HT1080 (cell line): Measurements from ENCODE around the gene KRT77. TPM values are rescaled to one million over a fixed set of nuclear protein-coding genes. Genes with fewer than 3 reads are reported as not detected.

ENCODE experiments used
- DNase-seq: peaks from one replicate; pipeline ENCODE4 v3.0.0-alpha.2; 2015; ENCODE audit warnings: low read depth
- total RNA-seq: library from RNA; depleted of rRNA; stranded (reverse); fragments of >200 nt; shearing (Covaris generic); gene quantifications from 2 replicates; pipeline ENCODE4 v1.2.3, GENCODE V29; 2014

KRT77 gene
- total RNA-seq, 1 experiment from 2014 or later: not detected

- DNase-seq: no peak
These were observed 11.1 kb downstream of the KRT77 start for GRCh38 chr12:52692254-52692653.

GRCh38 chr12:52691841-52692150 lies 11.5 kb downstream of the KRT77 start:
- no peak for DNase-seq

GRCh38 chr12:52691076-52691840 lies 12.1 kb downstream of the KRT77 start:
- no peak for DNase-seq

GRCh38 chr12:52690351-52691075 lies 12.8 kb downstream of the KRT77 start:
- no peak for DNase-seq

GRCh38 chr12:52689936-52690335 lies 13.4 kb downstream of the KRT77 start:
- no peak for DNase-seq

DNA sequence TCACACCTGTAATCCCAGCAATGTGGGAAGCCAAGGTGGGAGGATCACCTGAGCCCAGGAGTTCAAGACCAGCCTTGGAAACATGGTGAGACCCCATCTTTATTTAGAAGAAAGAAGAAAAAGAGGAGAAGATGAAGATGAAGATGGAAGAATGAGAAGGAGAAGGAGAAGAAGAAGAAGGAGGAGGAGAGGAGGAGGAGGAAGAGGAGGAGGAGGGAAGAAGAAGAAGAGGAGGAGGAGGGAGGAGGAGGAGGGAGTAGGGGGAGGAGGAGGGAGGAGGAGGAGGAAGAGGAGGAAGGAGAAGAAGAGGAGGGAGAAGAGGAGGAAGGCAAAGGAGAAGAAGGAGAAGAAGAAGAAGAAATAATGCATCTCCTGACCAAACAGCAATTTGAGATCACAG lies 14.1 kb downstream of the KRT77 start:
- no peak for DNase-seq

DNA sequence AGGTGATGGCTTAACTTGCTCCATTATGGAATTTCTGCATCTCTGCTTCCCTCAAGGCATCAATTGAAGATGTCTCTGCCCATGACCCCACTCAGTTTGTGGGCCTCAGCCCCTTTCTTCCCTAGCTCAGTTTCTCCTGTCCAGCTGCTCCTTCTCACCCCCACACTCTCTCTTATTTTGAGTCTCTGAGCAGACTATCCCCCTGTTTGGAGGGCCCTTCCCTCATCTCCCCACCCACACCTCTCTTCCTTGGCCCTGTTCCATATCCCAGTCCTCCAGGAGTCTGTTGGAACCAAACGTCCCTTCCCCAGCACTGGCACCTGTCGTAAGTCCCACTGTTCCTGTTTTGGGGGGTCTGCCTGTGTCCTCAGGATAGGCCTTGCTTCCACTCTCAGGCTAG lies 14.8 kb downstream of the KRT77 start:
- no peak for DNase-seq

DNA sequence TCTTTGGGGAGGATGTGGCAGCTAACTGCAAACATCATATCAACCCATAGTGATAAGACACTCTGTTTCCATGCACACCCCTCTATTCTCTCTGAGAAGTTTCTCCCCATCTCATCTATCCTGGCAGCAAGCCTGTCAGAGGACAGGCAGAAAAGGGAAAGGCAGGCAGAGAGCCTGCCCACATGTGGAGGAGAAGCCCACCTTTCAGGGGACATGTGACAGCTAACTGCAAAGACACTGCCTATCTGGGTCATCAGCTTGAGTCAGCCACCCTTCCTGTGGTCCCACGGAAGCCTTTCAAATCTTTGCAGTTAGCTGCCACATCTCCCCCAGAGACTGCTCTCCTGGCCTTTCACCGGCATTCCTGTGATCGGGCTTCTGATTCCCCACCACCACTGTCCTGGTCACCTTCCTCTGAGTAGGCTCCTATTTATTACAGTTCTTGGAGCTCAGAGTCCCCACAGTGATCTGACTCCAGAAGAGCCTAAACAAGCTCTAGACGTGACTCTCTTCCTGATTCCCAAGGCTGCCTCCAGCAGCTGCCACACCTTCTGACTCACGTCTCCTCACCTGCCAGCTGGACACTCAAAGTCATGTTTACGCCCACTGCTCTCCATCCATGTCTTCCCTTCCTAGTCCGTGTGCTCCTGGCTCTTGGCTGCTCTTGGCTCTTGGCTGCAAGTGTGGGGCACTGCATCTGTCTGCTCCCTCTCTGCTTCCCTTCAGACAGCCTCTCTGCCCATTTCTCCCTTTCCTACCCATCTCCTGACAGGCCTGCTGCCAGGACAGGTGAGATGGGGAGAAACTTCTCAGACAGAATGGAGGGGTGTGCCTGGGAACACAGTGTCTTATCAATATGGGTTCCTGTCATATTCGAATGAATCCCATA lies 15.6 kb downstream of the KRT77 start:
- DNase-seq: no peak

DNA sequence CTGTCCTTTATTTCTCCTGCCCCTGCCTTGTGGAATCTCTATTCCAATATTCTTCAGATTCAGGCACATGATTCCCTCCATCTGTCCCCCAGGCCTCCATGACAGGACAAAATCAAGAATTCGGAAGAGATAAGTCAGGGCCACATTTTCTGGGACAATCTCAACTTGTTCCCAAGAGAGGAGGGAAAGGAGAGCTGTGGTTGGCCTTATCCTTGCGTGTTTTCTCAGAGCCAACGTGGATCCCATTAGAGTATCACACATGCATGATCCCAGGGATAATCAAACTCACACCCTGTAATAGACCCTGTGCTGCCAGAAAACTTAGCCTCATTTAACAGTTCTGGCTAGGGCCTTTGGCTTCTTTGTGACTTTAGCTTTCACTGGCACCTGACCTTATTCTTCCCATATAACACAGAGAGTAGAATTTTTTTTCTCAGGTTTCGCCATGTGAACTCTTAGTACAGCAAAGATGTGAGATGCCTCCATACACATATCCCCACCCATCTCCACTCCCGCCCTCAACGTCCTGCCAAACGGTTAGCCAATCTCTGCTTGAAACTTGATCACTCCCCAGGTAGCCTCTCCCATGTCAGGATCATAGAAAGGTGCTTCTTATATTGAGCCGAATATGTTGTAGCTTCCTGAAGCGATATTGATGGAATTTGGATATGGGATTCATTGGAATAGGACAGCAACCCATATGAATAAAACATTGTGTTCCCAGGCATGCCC lies 16.4 kb downstream of the KRT77 start:
- DNase-seq: no peak

DNA sequence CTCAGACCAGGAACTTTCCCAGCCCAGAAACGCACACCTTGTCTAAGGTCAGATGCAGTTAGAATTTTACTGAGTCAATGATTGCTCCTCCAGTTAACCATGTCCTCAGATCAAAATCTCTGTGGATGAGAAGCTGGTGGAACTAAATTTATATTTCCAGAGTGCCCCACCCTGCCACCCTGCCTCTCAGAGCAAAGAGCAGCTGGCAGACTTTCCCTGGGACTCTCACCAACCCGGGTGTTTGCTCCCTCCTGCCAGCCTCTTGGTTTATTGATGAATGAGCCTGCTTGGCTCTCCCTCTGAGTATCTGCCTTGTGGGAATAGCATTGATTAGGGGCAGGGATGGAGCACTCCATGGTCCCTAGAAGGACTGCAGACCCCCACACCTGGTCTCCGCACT lies 17.3 kb downstream of the KRT77 start:
- DNase-seq: no peak

DNA sequence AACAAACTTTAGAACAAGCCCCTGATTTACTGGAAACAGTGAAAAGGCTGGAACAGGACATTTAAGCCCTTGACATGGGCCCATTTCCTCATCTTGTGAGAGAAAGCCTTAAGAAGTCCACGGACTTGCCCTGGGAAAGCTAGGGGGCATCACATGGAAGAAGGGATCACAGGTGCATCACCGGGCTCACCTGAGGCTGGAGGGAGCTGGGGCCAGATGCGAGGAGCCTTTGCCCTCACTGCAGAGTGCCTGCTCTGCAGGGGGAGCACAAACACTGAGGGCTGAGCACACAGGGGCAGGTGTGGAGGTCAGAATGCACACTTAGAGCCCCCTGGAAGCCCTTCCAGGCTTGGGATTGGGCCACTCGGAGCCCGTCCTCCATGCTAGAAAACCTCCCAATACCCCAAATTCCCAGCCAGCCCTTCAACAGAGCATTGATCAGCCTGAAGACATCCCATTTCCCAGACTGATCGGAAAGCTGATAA lies 17.9 kb downstream of the KRT77 start:
- DNase-seq: no peak

DNA sequence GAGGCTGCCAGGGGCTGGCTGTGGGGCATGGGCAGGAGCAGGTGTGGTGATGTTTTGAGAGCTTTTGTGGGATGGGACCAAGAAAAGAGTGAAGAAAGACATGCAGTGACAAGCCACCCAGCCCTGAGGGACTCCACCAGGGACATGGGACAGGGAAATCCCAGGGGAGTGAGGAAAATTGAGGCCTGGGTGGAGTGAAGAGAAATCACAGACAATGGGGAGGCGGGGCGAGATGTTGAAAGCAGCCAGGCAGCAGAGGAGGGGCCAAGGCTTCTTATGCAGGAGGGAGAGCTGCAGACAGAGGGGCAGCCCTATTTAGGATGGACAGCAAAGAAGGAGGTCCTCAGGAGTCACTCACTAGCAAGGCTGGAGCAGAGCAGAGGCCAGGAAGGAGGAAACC lies 18.9 kb downstream of the KRT77 start:
- no peak for DNase-seq

- no peak for DNase-seq
These were observed 19.6 kb downstream of the KRT77 start for GRCh38 chr12:52683575-52684300.

DNA sequence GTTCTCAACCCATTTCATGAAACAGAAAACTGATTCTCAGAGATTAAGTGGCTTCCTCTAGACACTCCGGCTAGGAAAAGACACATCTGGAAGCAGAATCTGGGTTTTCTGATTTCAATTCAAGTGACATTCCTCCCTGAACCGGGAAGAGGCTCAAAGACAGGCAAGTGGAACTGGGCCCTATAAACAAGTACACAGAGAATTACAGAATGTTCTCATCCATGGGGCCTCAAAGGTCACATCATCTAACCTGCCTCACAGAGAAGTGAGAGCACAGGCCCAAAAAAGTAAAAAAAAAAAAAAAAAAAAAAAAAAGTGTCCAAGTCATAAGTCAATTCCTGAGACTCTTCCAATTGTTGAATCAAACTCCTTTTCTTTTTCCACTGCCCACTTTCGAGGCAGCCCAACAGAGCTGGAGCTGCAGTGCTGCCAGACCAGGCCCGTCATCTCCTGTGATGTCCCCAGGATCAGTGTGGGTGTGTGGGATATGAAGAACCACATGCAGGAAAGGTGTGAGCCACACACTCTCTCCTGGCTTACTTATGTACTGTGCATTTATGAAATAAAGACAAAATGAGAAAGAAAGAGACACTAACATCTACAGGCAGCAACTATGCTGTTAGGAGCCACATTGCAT lies 20.3 kb downstream of the KRT77 start:
- no peak for DNase-seq

DNA sequence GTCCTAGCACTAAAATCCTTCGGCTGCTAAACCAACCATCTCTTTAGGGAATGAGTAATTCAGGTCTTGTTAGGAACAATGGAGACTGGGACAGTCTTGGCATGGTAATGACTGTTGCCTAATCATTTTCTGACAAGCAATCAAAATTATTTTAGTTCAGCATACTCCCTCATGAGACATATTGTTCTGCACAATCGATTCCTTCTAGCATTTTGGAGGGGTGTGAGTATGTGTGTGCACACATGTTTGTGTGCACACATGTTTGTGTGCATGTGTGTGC lies 21.0 kb downstream of the KRT77 start:
- no peak for DNase-seq

DNA sequence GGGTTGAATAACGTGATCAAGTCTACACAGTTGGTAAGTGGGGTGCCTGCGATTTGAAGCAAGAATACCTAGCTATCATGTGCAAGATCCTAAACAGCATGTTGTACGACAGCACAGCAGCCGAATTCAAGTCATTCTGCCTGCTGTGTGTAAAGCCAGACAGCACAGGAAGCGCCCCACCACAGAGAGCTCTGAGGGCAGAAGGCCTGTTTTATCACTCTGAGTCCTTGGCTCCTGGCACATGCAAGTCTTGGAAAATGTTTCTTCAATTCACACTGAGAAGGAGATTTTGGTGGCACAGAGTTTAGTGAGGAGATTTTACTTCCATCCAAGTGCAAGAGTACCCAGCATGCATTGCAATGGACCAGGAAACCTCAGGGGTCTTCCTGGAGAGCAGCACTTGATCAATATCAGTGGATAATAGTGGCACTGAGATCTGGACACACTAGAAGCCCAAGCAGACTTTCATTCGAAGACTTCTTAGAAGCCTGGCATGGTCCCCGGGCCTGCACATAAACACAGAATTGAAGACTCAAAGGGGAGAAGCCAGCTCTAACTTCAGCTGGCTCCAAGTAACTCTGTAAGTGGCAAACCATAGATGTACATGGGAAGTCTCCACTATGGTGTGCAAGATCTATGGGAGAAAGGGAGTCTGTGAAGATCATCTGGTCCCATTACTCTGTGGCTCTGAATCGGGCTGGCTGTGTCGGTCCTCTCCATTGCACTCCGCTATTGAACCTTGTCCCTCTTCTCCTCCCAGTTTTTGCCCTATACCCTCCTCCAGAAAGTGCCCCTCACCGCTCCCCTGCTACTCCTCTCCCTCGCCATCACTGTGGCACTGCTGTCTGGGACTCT lies 21.6 kb downstream of the KRT77 start:
- no peak for DNase-seq

- no peak for DNase-seq
These were observed 23.0 kb downstream of the KRT77 start, which contains the start of gene KRT1 for GRCh38 chr12:52680363-52680762. Gene KRT1, minus strand, starts transcription at chr12:52680407. Its CDS starts 59 bp downstream, at chr12:52680348.

- DNase-seq: no peak
These were observed 23.4 kb downstream of the KRT77 start for GRCh38 chr12:52679875-52680274.

DNA sequence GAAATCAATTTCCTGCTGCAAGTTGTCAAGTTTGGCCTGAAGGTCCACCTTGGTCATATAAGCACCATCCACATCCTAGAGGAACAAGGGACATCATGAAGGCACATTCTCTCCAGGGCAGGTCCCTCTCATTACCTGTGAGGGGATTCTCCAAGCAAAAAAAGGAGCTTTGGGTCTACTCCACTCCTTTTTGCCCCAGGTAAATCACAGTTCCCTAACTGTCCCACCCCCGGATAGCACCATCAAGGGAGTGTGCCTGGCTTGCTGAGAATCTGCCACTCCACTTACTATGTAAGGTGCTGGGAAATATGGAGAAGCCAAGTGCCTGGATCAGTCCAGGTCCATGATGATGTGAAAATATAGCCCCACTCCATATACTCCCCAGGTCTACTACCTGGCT lies 25.7 kb downstream of the KRT77 start:
- no peak for DNase-seq
